Mesenteric fat pad (tissue), 1 donor: ENCODE results near the gene AARSD1. TPM values are rescaled to one million over a fixed set of nuclear protein-coding genes. Genes with fewer than 3 reads are reported as not detected.
"Not testable (repeated sequence)": the region's sequence is repeated elsewhere in the genome, so short reads cannot be mapped to it uniquely, and the experiment has no call there.

Experiments
- DNase-seq: peaks from one replicate; pipeline ENCODE4 v3.0.0-alpha.2; 2020; ENCODE audit warnings: low spot score
- total RNA-seq: library from RNA; stranded (reverse); fragmentation: NEBNext Ultra II Directional; extraction: Animal tissue kit (Norgen Biotek cat#: 25700); gene quantifications from one replicate; pipeline ENCODE4 v1.2.1, GENCODE V29; 2021
- donor health status: DM: yes; HTN: yes; CAD: no.

AARSD1 gene
- total RNA-seq, 1 donor from 2014 or later, result 39.2 TPM

DNA sequence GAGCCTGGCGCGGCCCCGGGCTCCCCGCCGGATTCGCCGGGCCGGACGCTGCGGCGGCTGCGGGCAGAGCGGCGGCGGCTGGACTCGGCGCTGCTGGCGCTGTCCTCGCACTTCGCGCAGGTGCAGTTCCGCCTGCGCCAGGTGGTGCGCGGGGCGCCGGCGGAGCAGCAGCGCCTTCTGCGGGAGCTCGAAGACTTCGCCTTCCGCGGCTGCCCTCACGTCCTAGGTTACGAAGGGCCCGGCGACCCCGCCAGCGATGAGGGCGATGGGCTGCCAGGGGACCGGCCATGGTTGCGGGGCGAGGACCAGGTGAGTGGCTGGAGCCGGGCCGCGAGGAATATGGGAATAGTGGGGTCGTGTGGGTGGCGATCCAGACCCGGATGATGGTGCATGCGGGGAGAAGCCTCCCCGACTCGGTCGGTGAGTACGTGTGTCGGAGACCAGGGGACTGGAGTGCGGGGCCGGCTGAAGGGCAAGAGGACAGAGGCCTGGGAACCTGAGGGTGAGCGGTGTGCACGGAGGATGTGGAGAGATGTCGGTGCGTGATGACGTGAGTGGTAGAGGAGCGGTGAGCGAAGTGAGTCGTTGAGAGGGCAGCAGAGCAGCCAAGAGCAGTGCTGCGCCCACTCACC, 16.6 kb upstream of the AARSD1 start:
- DNase-seq, result peak; percentile 89

DNA sequence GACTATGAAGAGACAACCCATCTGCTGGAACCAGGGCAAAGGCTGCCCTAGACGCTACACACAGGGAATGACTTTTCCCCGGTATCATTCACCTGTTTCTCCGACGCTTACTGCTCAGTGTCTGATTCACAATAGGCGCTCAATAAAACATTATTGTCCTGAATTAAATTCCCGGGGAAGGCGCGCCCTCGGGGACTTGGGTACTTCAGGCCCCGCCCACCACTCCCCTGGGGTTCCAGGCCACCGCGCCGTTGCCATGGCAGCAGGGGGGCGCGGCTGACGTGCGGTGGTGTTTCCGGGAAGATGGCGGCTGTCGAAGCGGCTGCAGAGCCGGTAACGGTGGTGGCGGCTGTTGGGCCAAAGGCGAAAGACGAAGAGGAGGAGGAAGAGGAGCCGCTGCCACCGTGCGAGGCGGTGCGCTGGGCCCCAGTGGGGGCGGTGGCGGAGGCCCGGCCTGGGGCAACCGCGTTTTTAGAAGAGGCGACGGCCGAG, 16.1 kb upstream of the AARSD1 start, which contains the start of gene RUNDC1:
TSS of gene RUNDC1 (plus strand) at position 292 of the 492 bp plus-strand sequence. CDS start at position 304, 12 bp downstream.
- DNase-seq, result peak; percentile 98

DNA sequence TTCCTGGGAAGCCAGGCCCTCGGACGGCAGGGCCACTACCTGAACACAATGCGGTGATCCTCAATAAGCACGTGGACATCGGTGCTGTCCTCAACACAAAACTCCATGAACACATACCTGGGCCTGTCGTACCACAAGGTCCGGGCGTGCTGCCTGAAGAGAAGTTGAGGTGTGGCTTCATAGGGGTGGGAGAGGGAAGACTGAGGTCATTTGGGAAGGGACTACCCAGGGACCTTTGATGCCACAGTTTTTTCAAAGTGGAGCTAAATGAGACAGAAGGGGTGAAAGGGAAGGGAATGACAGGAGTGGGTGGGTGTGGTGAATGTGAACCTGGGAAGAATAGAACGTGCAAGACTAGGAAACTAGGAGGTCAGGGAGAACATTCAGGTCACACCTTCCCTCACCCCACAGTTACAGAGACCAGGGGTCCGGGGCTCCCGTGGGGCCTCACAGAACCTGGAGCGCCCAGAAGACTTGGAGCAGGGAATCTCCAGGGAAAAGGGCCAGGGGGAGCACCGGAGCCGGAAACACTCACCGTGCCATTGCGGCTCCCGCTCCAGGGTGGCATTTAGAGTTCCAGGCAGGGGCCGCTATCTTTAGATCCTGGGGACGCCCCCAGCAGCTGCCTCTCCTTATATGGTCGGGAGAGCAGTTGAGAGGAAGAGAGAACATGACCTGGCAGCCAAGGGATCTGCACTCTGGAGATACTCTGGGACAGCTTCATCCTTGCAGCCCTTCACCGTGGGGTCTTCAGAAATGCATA, 15.4 kb upstream of the AARSD1 start, which contains the start of gene PTGES3L:
TSS of gene PTGES3L (minus strand) at position 570 of the 763 bp plus-strand sequence. CDS start at position 543, 27 bp downstream.
- peak; percentile 87 for DNase-seq

DNA sequence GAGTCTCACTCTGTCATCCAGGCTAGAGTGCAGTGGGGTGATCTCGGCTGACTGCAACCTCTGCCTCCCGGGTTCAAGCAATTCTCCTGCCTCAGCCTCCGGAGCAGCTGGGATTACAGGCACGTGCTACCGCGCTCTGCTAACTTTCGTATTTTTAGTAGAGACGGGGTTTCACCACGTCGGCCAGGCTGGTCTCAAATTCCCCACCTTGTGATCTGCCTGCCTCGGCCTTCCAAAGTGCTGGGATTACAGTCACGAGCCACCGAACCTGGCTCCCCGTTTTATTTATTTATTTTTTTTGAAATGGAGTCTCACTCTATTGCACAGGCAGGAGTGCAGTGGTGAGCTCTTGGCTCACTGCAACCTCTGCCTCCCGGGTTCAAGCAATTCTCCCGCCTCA, 11.4 kb upstream of the AARSD1 start:
- DNase-seq, result peak; percentile 20

- DNase-seq, result no peak
Measured at GRCh38 chr17:42975265-42975664, 11.0 kb upstream of the AARSD1 start.

DNA sequence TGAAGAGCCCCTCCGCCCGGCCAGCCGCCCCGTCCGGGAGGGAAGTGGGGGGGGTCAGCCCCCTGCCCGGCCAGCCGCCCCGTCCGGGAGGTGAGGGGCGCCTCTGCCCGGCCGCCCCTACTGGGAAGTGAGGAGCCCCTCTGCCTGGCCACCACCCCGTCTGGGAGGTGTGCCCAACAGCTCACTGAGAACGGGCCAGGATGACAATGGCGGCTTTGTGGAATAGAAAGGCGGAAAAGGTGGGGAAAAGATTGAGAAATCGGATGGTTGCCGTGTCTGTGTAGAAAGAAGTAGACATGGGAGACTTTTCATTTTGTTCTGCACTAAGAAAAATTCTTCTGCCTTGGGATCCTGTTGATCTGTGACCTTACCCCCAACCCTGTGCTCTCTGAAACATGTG, 9.1 kb upstream of the AARSD1 start:
- not testable (repeated sequence) for DNase-seq

- DNase-seq, result peak; percentile 69
Measured at GRCh38 chr17:42971589-42971988, 7.3 kb upstream of the AARSD1 start.

DNA sequence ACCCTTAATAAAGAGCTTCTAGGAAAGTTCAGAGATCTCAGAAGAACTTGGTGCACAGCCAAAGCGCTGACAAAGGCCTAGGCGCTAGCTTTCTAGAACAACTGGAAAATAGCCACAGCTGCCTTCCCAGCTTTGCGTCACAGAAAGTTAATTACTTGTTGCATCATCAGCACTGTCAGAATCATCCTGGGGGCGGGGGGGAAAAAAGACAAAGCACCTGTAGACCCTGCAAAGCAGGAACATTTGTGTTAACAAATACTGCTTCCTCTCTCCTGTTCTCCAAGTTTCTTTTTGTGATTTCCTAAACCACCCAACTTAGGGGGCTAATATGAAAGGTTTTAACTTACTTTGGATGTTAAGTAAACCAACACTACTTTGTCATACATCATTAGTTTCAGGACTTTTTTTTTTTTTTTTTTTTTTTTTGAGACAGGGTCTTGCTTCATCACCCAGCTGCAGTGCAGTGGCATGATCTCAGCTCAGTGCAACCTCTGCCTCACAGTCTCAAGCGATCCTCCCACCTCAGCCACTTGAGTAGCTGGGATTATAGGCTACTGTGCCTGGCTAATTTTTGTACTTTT, 4.8 kb upstream of the AARSD1 start:
- no peak for DNase-seq

GRCh38 chr17:42967925-42968324, 3.7 kb upstream of the AARSD1 start:
- no peak for DNase-seq

DNA sequence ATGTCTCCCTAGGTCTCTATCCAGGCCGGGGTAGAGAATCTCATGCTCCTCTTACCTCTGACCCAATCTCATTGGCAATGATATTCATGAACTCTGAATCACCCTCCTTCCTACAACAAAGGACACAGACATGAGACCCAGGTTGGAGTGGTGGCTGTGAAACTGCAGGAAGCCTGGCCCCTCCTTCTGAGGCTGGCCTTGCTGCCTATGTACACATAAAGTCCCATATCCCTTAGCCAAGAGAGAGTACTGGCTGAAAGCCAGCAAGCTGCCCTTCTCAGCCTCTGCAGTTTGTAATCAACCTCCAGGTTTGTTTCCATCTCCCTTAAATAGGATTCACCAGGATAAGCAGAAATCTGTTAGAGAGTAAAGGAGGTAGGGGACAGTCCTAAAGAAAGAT, 10.6 kb downstream of the AARSD1 start:
- DNase-seq, result no peak

DNA sequence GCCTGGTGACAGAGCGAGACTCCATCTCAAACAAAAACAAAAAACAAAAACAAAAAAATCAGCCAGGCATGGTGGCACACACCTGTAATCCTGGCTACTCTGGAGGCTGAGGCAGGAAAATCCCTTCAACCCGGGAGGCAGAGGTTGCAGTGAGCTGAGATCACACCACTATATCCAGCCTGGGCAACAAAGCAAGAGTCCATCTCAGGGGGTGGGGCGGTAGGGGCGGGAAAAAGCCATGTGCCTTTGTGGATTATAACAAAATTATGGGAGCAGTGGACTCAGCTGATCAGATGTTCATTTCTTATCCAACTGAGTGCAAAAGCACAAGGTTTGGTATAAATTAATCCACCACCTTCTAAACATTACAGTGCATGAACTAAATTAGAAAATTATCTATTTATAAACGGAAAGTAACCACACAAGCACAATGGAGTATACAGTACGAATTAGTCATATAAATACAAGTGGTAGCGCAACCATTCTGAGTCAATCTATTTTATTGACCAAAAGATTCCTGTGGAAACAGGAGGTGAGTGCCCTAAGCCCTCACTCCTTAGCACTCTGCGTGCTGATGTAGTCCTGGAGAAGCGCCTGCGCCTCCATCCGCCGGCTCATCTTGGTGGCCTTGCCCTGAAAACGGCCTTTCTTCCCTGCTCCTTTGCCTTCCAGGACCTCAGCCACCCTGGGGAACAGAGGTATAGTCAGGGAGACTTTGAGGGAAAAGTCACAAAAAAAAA, 14.0 kb downstream of the AARSD1 start:
- no peak for DNase-seq

GRCh38 chr17:42946812-42947211, 17.4 kb downstream of the AARSD1 start:
- no peak for DNase-seq

DNA sequence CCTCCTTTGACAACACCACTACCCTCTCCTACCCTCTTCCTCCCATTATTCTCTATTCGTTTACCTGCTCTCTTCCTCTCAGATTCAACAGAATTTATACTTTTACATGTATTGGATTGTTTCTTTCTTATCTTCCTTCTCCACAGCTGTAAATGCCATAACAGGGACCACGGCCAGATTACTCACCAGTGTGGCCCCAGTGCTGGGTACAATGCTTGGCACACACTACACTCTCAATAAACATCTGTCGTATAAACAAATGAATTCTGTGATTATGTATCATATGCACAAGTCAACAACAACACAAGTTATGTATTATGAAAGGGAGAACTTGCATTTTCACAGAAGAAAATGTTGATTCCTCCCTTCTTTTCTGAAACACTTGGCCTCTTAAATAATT, 20.0 kb downstream of the AARSD1 start:
- no peak for DNase-seq

DNA sequence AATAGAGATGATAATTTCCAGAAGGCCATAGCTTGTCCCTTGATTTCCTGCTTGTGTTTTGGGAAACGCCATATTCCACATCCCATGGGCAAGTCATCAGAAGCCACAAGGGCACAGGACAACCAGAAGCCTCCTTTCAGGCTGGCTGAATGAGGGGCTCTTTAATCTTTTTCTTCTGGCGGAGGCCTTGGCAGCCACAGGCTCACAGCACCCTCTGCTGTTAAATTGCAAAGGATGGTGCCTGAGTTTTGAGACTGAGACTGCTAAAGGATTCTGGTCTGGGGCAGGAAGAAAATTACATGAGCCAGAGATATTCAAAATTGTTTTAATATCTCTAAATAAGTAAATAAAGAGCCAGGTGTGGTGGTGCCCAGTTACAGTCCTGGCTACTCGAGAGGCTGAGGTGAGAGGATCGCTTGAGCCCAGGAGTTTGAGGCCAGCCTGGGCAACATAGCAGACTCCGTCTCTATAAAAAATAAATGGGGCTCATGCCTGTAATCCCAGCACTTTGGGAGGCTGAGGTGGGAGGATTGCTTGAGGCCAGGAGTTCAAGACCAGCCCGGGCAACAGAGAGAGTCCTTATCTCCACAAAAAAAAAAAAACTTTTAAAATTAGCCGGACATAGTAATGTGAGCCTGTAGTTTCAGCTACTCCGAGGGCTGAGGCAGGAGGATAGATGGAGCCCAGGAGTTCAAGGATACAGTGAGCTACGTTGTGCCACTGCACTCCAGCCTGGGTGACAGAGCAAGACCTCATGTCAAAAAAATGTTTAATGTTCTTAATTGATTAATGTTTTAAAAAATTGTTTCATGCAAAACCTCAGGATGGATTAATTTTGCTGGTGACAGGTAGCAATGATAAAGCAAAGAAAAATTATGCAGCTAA, 26.3 kb downstream of the AARSD1 start:
- no peak for DNase-seq

GRCh38 chr17:42929497-42929844, 34.8 kb downstream of the AARSD1 start:
- no peak for DNase-seq

GRCh38 chr17:42928714-42929496, 35.3 kb downstream of the AARSD1 start:
- no peak for DNase-seq

- DNase-seq, result no peak
Measured at GRCh38 chr17:42924891-42925290, 39.4 kb downstream of the AARSD1 start.

DNA sequence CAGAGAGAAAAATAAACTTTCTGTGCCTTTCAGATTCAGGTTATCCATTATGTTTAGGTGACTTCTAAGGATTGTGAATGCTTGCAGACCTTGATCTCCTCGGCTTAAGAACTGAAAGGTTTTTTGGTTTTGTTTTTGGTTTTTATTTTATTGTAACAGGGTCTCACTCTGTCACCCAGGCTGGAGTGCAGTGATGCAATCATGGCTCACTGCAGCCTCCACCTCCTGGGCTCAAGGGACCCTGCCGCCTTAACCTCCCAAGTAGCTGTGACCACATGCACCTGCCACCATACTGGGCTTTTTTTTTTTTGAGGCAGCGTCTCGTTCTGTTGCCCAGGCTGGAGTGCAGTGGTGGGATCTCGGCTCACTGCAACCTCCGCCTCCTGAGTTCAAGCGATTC, 40.8 kb downstream of the AARSD1 start:
- not testable (repeated sequence) for DNase-seq

- no peak for DNase-seq
Measured at GRCh38 chr17:42922294-42922693, 42.0 kb downstream of the AARSD1 start.

- no peak for DNase-seq
Measured at GRCh38 chr17:42920922-42921321, 43.3 kb downstream of the AARSD1 start.
